ENCODE data around the gene TRRAP.
"Not testable (repeated sequence)": the region's sequence is repeated elsewhere in the genome, so short reads cannot be mapped to it uniquely, and the experiment has no call there.

The TRRAP gene

DNA sequence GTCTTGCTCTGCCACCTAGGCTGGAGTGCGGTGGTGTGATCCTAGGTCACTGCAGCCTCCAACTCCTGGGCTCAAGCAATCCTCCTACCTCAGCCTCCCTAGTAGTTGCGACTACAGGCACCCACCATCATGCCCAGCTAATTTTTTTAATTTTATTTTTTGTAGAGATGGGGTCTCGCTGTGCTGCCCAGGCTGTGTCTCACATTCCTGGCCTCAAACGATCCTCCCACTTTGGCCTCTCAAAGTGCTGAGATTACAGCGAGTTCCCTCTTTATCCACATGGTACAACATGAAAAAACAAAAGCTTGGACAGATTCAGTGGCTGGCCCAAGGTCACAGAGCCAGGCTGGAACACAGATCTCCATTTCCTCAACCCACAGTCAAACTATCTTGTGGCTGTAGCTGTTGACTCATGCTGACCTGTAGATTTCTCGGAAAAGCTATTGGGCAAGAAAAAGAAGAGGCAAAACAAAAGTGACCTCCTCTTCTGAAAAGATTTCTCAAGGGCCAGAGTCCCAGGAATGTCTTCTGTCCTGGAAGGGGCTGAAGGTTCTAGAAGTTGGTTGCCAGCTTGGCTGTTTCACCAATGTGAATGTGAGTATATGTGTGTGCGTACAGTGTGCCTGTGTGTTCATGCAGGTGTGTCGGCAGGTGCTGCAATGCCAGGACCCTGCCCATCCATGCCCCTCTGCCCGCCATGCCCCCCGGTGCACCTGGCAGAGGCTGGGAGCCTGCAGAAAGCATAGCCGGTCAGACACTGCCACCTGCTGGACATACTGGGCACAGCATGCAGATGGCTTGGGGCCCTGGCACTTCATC lies 36.9 kb upstream of the TRRAP start:
- Histone ChIP-seq H3K9me3 (ENCODE audit: control insufficient read depth in 1 of 2, low read length in 2 of 2) (no peaks in the 10 kb centered on the region), H3K9ac (ENCODE audit: low read depth in 1 of 2, low read length in 2 of 2) (no peak overlapping the region), H3K4me1 (ENCODE audit: control insufficient read depth in 1 of 2, insufficient read depth in 2 of 2, low read length in 2 of 2) (no peaks in the 10 kb centered on the region), H3K4me3 (ENCODE audit: low read depth in 1 of 2, low read length in 2 of 2) (no peak overlapping the region), H3K27me3 (ENCODE audit: control insufficient read depth in 1 of 2, insufficient read depth in 2 of 2, low read length in 2 of 2) (peaks cover 0 to 5% of the 10 kb centered on the region in 2 donors), H3K36me3 (ENCODE audit: control insufficient read depth in 1 of 2, insufficient read depth in 2 of 2, low read length in 2 of 2) (no peaks in the 10 kb centered on the region), H3K27ac (ENCODE audit: low read depth, low read length) (no peak overlapping the region)

GRCh38 chr7:98842552-98842951 lies 35.8 kb upstream of the TRRAP start:
- not testable (repeated sequence) for H3K27ac ChIP-seq (ENCODE audit: low read depth, low read length); H3K9me3 ChIP-seq (ENCODE audit: control insufficient read depth in 1 of 2, low read length in 2 of 2); H3K27me3 ChIP-seq (ENCODE audit: control insufficient read depth in 1 of 2, insufficient read depth in 2 of 2, low read length in 2 of 2); H3K9ac ChIP-seq (ENCODE audit: low read depth in 1 of 2, low read length in 2 of 2); H3K36me3 ChIP-seq (ENCODE audit: control insufficient read depth in 1 of 2, insufficient read depth in 2 of 2, low read length in 2 of 2); H3K4me1 ChIP-seq (ENCODE audit: control insufficient read depth in 1 of 2, insufficient read depth in 2 of 2, low read length in 2 of 2); H3K4me3 ChIP-seq (ENCODE audit: low read depth in 1 of 2, low read length in 2 of 2)

- H3K4me1 ChIP-seq (ENCODE audit: control insufficient read depth in 1 of 2, insufficient read depth in 2 of 2, low read length in 2 of 2) = no peaks in the 10 kb centered on the region
- no peak overlapping the region for H3K27ac ChIP-seq (ENCODE audit: low read depth, low read length)
- no peak overlapping the region for H3K4me3 ChIP-seq (ENCODE audit: low read depth in 1 of 2, low read length in 2 of 2)
- peaks cover 0 to 10% of the 10 kb centered on the region in 2 donors for H3K9me3 ChIP-seq (ENCODE audit: control insufficient read depth in 1 of 2, low read length in 2 of 2)
- no peak overlapping the region for H3K9ac ChIP-seq (ENCODE audit: low read depth in 1 of 2, low read length in 2 of 2)
- H3K36me3 ChIP-seq (ENCODE audit: control insufficient read depth in 1 of 2, insufficient read depth in 2 of 2, low read length in 2 of 2) = no peaks in the 10 kb centered on the region
- H3K27me3 ChIP-seq (ENCODE audit: control insufficient read depth in 1 of 2, insufficient read depth in 2 of 2, low read length in 2 of 2) = no peaks in the 10 kb centered on the region
Observed at GRCh38 chr7:98848918-98849317, 29.4 kb upstream of the TRRAP start.

GRCh38 chr7:98852826-98853225 lies 25.5 kb upstream of the TRRAP start:
- H3K27ac ChIP-seq (ENCODE audit: low read depth, low read length) = no peak overlapping the region
- H3K4me1 ChIP-seq (ENCODE audit: control insufficient read depth in 1 of 2, insufficient read depth in 2 of 2, low read length in 2 of 2) = no peaks in the 10 kb centered on the region
- H3K4me3 ChIP-seq (ENCODE audit: low read depth in 1 of 2, low read length in 2 of 2) = no peak overlapping the region
- peaks cover 0 to 10% of the 10 kb centered on the region in 2 donors for H3K9me3 ChIP-seq (ENCODE audit: control insufficient read depth in 1 of 2, low read length in 2 of 2)
- no peaks in the 10 kb centered on the region for H3K27me3 ChIP-seq (ENCODE audit: control insufficient read depth in 1 of 2, insufficient read depth in 2 of 2, low read length in 2 of 2)
- no peak overlapping the region for H3K9ac ChIP-seq (ENCODE audit: low read depth in 1 of 2, low read length in 2 of 2)
- no peaks in the 10 kb centered on the region for H3K36me3 ChIP-seq (ENCODE audit: control insufficient read depth in 1 of 2, insufficient read depth in 2 of 2, low read length in 2 of 2)

DNA sequence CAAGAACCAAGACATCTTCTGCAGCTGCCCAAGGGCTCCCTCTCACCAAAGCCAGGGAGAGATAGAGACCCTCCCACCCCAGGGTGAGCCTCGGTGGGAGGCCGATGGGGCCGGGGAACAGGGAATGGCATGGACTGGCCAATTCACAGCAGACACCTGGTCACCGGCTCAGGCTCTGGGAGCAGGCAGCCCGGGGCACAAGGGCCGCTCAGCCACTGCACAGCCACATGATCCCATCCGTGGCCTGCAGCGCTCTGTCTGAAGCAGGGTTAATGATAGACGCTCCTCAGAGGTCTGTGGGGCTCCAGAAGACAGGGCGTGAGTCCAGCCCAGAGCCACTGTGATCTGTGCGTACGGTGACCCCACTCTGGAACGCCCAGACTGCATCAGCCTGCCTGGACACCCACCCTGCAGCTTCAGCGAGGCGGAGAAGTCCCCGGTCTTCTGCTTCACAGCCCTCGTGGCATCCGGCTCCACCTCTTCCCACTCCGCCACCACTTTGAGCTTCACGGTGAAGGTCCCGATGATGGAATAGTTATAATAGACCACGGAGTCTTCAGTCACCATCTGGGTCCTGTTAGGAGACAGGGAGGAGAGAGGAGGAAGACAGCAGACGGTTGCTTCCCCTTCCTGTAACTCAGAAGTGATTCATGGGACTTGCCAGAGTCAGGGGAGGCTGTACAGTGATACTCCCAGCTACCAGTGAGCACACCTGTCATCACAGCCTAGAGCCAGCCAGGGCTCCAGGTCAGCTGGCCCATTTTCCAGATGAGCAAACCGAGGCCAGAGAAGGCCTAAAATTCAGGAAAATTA lies 22.5 kb upstream of the TRRAP start:
- Histone ChIP-seq H3K27me3 (ENCODE audit: control insufficient read depth in 1 of 2, insufficient read depth in 2 of 2, low read length in 2 of 2) (peaks cover 0 to 3% of the 10 kb centered on the region in 2 donors), H3K27ac (ENCODE audit: low read depth, low read length) (no peak overlapping the region), H3K4me3 (ENCODE audit: low read depth in 1 of 2, low read length in 2 of 2) (no peak overlapping the region), H3K36me3 (ENCODE audit: control insufficient read depth in 1 of 2, insufficient read depth in 2 of 2, low read length in 2 of 2) (no peaks in the 10 kb centered on the region), H3K4me1 (ENCODE audit: control insufficient read depth in 1 of 2, insufficient read depth in 2 of 2, low read length in 2 of 2) (no peaks in the 10 kb centered on the region), H3K9ac (ENCODE audit: low read depth in 1 of 2, low read length in 2 of 2) (no peak overlapping the region), H3K9me3 (ENCODE audit: control insufficient read depth in 1 of 2, low read length in 2 of 2) (no peaks in the 10 kb centered on the region)

GRCh38 chr7:98860071-98860470 lies 18.3 kb upstream of the TRRAP start:
- Histone ChIP-seq H3K36me3 (ENCODE audit: control insufficient read depth in 1 of 2, insufficient read depth in 2 of 2, low read length in 2 of 2) (no peaks in the 10 kb centered on the region), H3K27ac (ENCODE audit: low read depth, low read length) (no peak overlapping the region), H3K4me3 (ENCODE audit: low read depth in 1 of 2, low read length in 2 of 2) (no peak overlapping the region), H3K4me1 (ENCODE audit: control insufficient read depth in 1 of 2, insufficient read depth in 2 of 2, low read length in 2 of 2) (no peaks in the 10 kb centered on the region), H3K9me3 (ENCODE audit: control insufficient read depth in 1 of 2, low read length in 2 of 2) (no peaks in the 10 kb centered on the region), H3K27me3 (ENCODE audit: control insufficient read depth in 1 of 2, insufficient read depth in 2 of 2, low read length in 2 of 2) (peaks cover 0 to 3% of the 10 kb centered on the region in 2 donors), H3K9ac (ENCODE audit: low read depth in 1 of 2, low read length in 2 of 2) (no peak overlapping the region)

- Histone ChIP-seq H3K9ac (ENCODE audit: low read depth in 1 of 2, low read length in 2 of 2) (no peak overlapping the region), H3K4me1 (ENCODE audit: control insufficient read depth in 1 of 2, insufficient read depth in 2 of 2, low read length in 2 of 2) (no peaks in the 10 kb centered on the region), H3K4me3 (ENCODE audit: low read depth in 1 of 2, low read length in 2 of 2) (no peak overlapping the region), H3K36me3 (ENCODE audit: control insufficient read depth in 1 of 2, insufficient read depth in 2 of 2, low read length in 2 of 2) (no peaks in the 10 kb centered on the region), H3K9me3 (ENCODE audit: control insufficient read depth in 1 of 2, low read length in 2 of 2) (no peaks in the 10 kb centered on the region), H3K27ac (ENCODE audit: low read depth, low read length) (no peak overlapping the region), H3K27me3 (ENCODE audit: control insufficient read depth in 1 of 2, insufficient read depth in 2 of 2, low read length in 2 of 2) (peaks cover 1 to 3% of the 10 kb centered on the region in 2 donors)
Observed at GRCh38 chr7:98862203-98862602, 16.1 kb upstream of the TRRAP start.

DNA sequence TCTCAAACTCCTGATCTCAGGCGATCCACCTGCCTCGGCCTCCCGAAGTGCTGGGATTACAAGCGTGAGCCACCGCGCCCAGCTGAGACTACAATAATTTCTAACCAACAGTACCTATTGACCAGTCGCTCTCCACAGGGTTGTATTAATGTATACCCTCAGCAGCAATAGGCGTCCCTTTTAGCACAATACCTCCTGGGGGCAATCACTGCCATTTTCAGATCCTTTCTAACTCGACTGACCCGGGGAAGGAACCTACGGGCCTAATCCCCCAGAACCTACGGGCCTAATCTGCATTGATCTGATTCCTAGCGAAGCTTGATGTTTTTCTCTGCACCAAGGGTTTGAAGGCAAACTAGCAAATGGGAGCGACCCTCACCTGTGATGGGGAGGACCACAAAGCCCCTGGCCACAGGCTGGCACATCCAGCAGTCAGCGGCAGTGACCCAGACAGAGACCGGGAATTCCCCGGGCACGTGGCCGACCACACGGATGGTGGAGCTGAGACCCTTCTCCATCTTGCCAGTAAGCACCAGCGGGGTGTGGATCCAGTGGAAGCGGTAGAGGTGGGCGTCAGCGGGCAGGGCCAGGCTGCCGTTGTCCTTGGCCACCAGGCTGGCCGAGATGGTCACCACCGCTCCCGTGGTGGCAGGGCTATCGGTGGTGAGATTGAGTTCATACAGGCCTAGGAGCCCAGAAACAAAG lies 15.5 kb upstream of the TRRAP start:
- Histone ChIP-seq H3K9me3 (ENCODE audit: control insufficient read depth in 1 of 2, low read length in 2 of 2) (no peaks in the 10 kb centered on the region), H3K4me3 (ENCODE audit: low read depth in 1 of 2, low read length in 2 of 2) (no peak overlapping the region), H3K27ac (ENCODE audit: low read depth, low read length) (no peak overlapping the region), H3K27me3 (ENCODE audit: control insufficient read depth in 1 of 2, insufficient read depth in 2 of 2, low read length in 2 of 2) (peaks cover 3 to 4% of the 10 kb centered on the region in 2 donors), H3K9ac (ENCODE audit: low read depth in 1 of 2, low read length in 2 of 2) (no peak overlapping the region), H3K36me3 (ENCODE audit: control insufficient read depth in 1 of 2, insufficient read depth in 2 of 2, low read length in 2 of 2) (no peaks in the 10 kb centered on the region), H3K4me1 (ENCODE audit: control insufficient read depth in 1 of 2, insufficient read depth in 2 of 2, low read length in 2 of 2) (no peaks in the 10 kb centered on the region)

- Histone ChIP-seq H3K4me3 (ENCODE audit: low read depth in 1 of 2, low read length in 2 of 2) (no peak overlapping the region), H3K36me3 (ENCODE audit: control insufficient read depth in 1 of 2, insufficient read depth in 2 of 2, low read length in 2 of 2) (no peaks in the 10 kb centered on the region), H3K27me3 (ENCODE audit: control insufficient read depth in 1 of 2, insufficient read depth in 2 of 2, low read length in 2 of 2) (peaks cover 8 to 9% of the 10 kb centered on the region in 2 donors), H3K9ac (ENCODE audit: low read depth in 1 of 2, low read length in 2 of 2) (no peak overlapping the region), H3K4me1 (ENCODE audit: control insufficient read depth in 1 of 2, insufficient read depth in 2 of 2, low read length in 2 of 2) (no peaks in the 10 kb centered on the region), H3K27ac (ENCODE audit: low read depth, low read length) (no peak overlapping the region), H3K9me3 (ENCODE audit: control insufficient read depth in 1 of 2, low read length in 2 of 2) (no peaks in the 10 kb centered on the region)
Observed at GRCh38 chr7:98863601-98864000, 14.7 kb upstream of the TRRAP start.

Measured in duodenal mucosa (tissue), 2 donors.